K562 (cell line): ENCODE measurements around the gene ABCA13.

Source experiments
- BHLHE40 ChIP-seq: IDR thresholded peaks from 2 replicates; pipeline ENCODE4 v1.6.1; 2011; ENCODE audit warnings: low read length, improper control_type of control experiment
- CTCF ChIP-seq, 3 experiments: IDR thresholded peaks in 2 of 3; conservative IDR thresholded peaks in 1 of 3; 2 replicates each; pipeline ENCODE4 v1.5.1; 2011 to 2012; ENCODE audit warnings: low read length in 3 of 3, mild to moderate bottlenecking in 3 of 3, control low read depth in 2 of 3, improper control_type of control experiment in 1 of 3, inconsistent platforms in 1 of 3, low read depth in 1 of 3, mixed read lengths in 1 of 3, moderate library complexity in 1 of 3; ENCODE audit not compliant: insufficient read depth in 2 of 3
- NR3C1 ChIP-seq: sonication (generic); formaldehyde crosslinking; IDR thresholded peaks from 2 replicates; pipeline ENCODE4 v1.8.1; 2022; ENCODE audit warnings: missing genetic modification reagents
- RFX5 ChIP-seq: IDR thresholded peaks from 2 replicates; pipeline ENCODE4 v1.6.1; 2011; ENCODE audit warnings: low read depth, mild to moderate bottlenecking, improper control_type of control experiment, low read length
- ZBTB33 ChIP-seq: sonication (generic); formaldehyde crosslinking; IDR thresholded peaks from 2 replicates; pipeline ENCODE4 v1.8.1; 2023; ENCODE audit warnings: mild to moderate bottlenecking, missing genetic modification reagents
- ZFX ChIP-seq: sonication (generic); formaldehyde crosslinking; IDR thresholded peaks from 2 replicates; pipeline ENCODE4 v1.8.0; 2022; ENCODE audit warnings: mild to moderate bottlenecking, missing genetic modification reagents, moderate library complexity
- ZNF778 ChIP-seq: fragments of 450-650 bp; formaldehyde crosslinking; IDR thresholded peaks from 2 replicates; pipeline ENCODE4 v1.4.0; 2020; ENCODE audit warnings: mild to moderate bottlenecking, moderate library complexity

GRCh38 chr7:48182718-48183369 is 11.6 kb downstream of the ABCA13 start:
- TF ChIP-seq RFX5 (no peak), CTCF (IDR thresholded peaks at IDR 0.05 in 2 of 3, conservative IDR thresholded peaks at IDR 0.05 in 1 of 3; ENCODE audit: insufficient read depth in 2 of 3, low read depth in 1 of 3, low read length in 3 of 3) (no peak), ZBTB33 (CRISPR knock-in tag) (no peak), BHLHE40 (no peak), ZNF778 (no peak), NR3C1 (CRISPR knock-in tag) (no peak), ZFX (CRISPR knock-in tag) (no peak)
